ENCODE data around the gene SLC12A6. TPM values are rescaled to one million over a fixed set of nuclear protein-coding genes. Genes with fewer than 3 reads are reported as not detected.

The SLC12A6 gene
- polyA plus RNA-seq, 1 experiment, result 19.1 TPM

- Histone ChIP-seq H3K9me3 (ENCODE audit: control insufficient read depth, insufficient read depth, low read length) (no peaks in the 10 kb centered on the region), H3K27ac (ENCODE audit: low read depth, low read length) (no peak overlapping the region), H3K27me3 (ENCODE audit: control insufficient read depth, insufficient read depth, low read length) (no peaks in the 10 kb centered on the region), H3K4me3 (ENCODE audit: low read depth, low read length) (no peak overlapping the region)
- no peak for TF ChIP-seq CTCF (IDR thresholded peaks at IDR 0.05; ENCODE audit: low read depth, low read length)
- no peak for DNase-seq (ENCODE audit: low read depth, low spot score)
- ChIA-PET POLR2A (interaction anchor here (1.5 kb wide), 1 partner anchor 63 kb away, joined by 3 read pairs; the partner anchor contains the start of gene SLC12A6), CTCF (interaction anchor here (0.7 to 2.1 kb wide), 2 partner anchors 33 to 165 kb away, joined by 3 to 7 read pairs; no protein-coding TSS in a partner anchor)
These were observed 62.4 kb downstream of the SLC12A6 start for GRCh38 chr15:34275154-34275553.

- CTCF ChIA-PET, result interaction anchor here (0.6 to 0.7 kb wide), 2 partner anchors 30 to 209 kb away, joined by 3 read pairs; no protein-coding TSS in a partner anchor
These were observed 66.1 kb downstream of the SLC12A6 start for GRCh38 chr15:34271493-34271892.

GRCh38 chr15:34266751-34267150 lies 70.8 kb downstream of the SLC12A6 start:
- no peak overlapping the region for H3K4me3 ChIP-seq (ENCODE audit: low read depth, low read length)
- DNase-seq (ENCODE audit: low read depth, low spot score), result no peak
- ChIA-PET CTCF (interaction anchor here (1.0 to 1.3 kb wide), 2 partner anchors 57 to 101 kb away, joined by 4 read pairs; partner anchors contain the start of gene KATNBL1), POLR2A (no interaction called here)
- no peaks in the 10 kb centered on the region for H3K27me3 ChIP-seq (ENCODE audit: control insufficient read depth, insufficient read depth, low read length)
- no peaks in the 10 kb centered on the region for H3K9me3 ChIP-seq (ENCODE audit: control insufficient read depth, insufficient read depth, low read length)
- no peak overlapping the region for H3K27ac ChIP-seq (ENCODE audit: low read depth, low read length)
- no peak for TF ChIP-seq CTCF (IDR thresholded peaks at IDR 0.05; ENCODE audit: low read depth, low read length)

More at GRCh38 chr15:34271493-34271892, 66.1 kb downstream of the SLC12A6 start:
- no peak overlapping the region for H3K27ac ChIP-seq (ENCODE audit: low read depth, low read length)
- POLR2A ChIA-PET, result no interaction called here
- peak; percentile 41 for DNase-seq (ENCODE audit: low read depth, low spot score)
- H3K27me3 ChIP-seq (ENCODE audit: control insufficient read depth, insufficient read depth, low read length), result no peaks in the 10 kb centered on the region
- H3K9me3 ChIP-seq (ENCODE audit: control insufficient read depth, insufficient read depth, low read length), result no peaks in the 10 kb centered on the region
- no peak overlapping the region for H3K4me3 ChIP-seq (ENCODE audit: low read depth, low read length)
- TF ChIP-seq CTCF (IDR thresholded peaks at IDR 0.05; ENCODE audit: low read depth, low read length), result no peak

GRCh38 chr15:34264076-34264475 lies 73.5 kb downstream of the SLC12A6 start:
- Histone ChIP-seq H3K9me3 (ENCODE audit: control insufficient read depth, insufficient read depth, low read length) (no peaks in the 10 kb centered on the region), H3K27me3 (ENCODE audit: control insufficient read depth, insufficient read depth, low read length) (no peaks in the 10 kb centered on the region), H3K27ac (ENCODE audit: low read depth, low read length) (no peak overlapping the region), H3K4me3 (ENCODE audit: low read depth, low read length) (no peak overlapping the region)
- CTCF ChIA-PET, result interaction anchor here (1.7 kb wide), 1 partner anchor 23 kb away, joined by 8 read pairs; no protein-coding TSS in a partner anchor
- DNase-seq (ENCODE audit: low read depth, low spot score), result no peak
- POLR2A ChIA-PET, result no interaction called here
- TF ChIP-seq CTCF (IDR thresholded peaks at IDR 0.05; ENCODE audit: low read depth, low read length), result no peak

GRCh38 chr15:34262362-34262761 lies 75.2 kb downstream of the SLC12A6 start:
- Histone ChIP-seq H3K27me3 (ENCODE audit: control insufficient read depth, insufficient read depth, low read length) (no peaks in the 10 kb centered on the region), H3K9me3 (ENCODE audit: control insufficient read depth, insufficient read depth, low read length) (no peaks in the 10 kb centered on the region), H3K4me3 (ENCODE audit: low read depth, low read length) (no peak overlapping the region), H3K27ac (ENCODE audit: low read depth, low read length) (no peak overlapping the region)
- no peak for DNase-seq (ENCODE audit: low read depth, low spot score)
- CTCF ChIA-PET, result no interaction called here
- POLR2A ChIA-PET, result interaction anchor here (0.6 kb wide), 1 partner anchor 154 kb away, joined by 6 read pairs; no protein-coding TSS in a partner anchor
- no peak for TF ChIP-seq CTCF (IDR thresholded peaks at IDR 0.05; ENCODE audit: low read depth, low read length)

Data from AG04450 (cell line).